Panc1 (cell line): Measurements from ENCODE around the gene GPR55. TPM values are rescaled to one million over a fixed set of nuclear protein-coding genes. Genes with fewer than 3 reads are reported as not detected.

Experiments used
- ATAC-seq: fragments of 200-7000 bp; cut with Tn5 transposase; 2 replicates; pipeline ENCODE4 v1.9.1; 2020; ENCODE audit warnings: mild to moderate bottlenecking, moderate library complexity
- BruUV-seq: library from RNA; stranded (reverse); fragments of 400-500 nt; replicated peaks from 2 replicates; lab custom pipeline; 2021; lab: Mats Ljungman, UMichigan
- CTCF ChIA-PET: fragments of 300-600 bp; sonication (Branson Sonifier 250); formaldehyde crosslinking; loops from one replicate; lab custom pipeline; 2022; ENCODE audit warnings: antibody characterized with exemption; lab: Charles Lee
- POLR2A ChIA-PET: fragments of 300-600 bp; sonication (Branson Sonifier 250); formaldehyde crosslinking; loops from one replicate; lab custom pipeline; 2022; ENCODE audit warnings: antibody characterized with exemption; lab: Charles Lee
- DNase-seq: peaks from one replicate; pipeline ENCODE4 v3.0.0-alpha.2; 2010; ENCODE audit warnings: low read depth, low spot score
- H3K27ac ChIP-seq: 2 replicates; pipeline ENCODE4 v1.5.1; 2011; ENCODE audit warnings: mild to moderate bottlenecking, low read length, inconsistent platforms
- H3K27me3 ChIP-seq: fragments of 200-500 bp; sonication (Bioruptor generic); 2 replicates; pipeline ENCODE4 v1.6.0; 2014; ENCODE audit warnings: low read length, inconsistent platforms; ENCODE audit not compliant: control insufficient read depth, insufficient read depth
- H3K36me3 ChIP-seq: fragments of 200-500 bp; sonication (Bioruptor generic); 2 replicates; pipeline ENCODE4 v1.5.1; 2014; ENCODE audit warnings: inconsistent platforms, mild to moderate bottlenecking, low read length, moderate library complexity; ENCODE audit not compliant: control insufficient read depth, insufficient read depth
- H3K4me1 ChIP-seq: 2 replicates; pipeline ENCODE4 v1.5.1; 2011; ENCODE audit warnings: inconsistent platforms, mild to moderate bottlenecking, low read length, moderate library complexity; ENCODE audit not compliant: control insufficient read depth, insufficient read depth
- H3K4me3 ChIP-seq, 2 experiments: 2 replicates each; pipeline ENCODE4 v1.5.1; 2011 to 2012; ENCODE audit warnings: low read depth in 2 of 2, low read length in 2 of 2, mild to moderate bottlenecking in 2 of 2, inconsistent platforms in 1 of 2, moderate library complexity in 1 of 2
- H3K9me3 ChIP-seq: fragments of 200-500 bp; sonication (Bioruptor generic); 2 replicates; pipeline ENCODE4 v1.5.1; 2014; ENCODE audit warnings: low read depth, mild to moderate bottlenecking, inconsistent platforms, low read length, moderate library complexity; ENCODE audit not compliant: control insufficient read depth, insufficient read depth
- POLR2AphosphoS5 ChIP-seq: IDR thresholded peaks from 2 replicates; pipeline ENCODE4 v1.6.1; 2012; ENCODE audit warnings: mild to moderate bottlenecking, low read depth, low read length, moderate library complexity
- SIN3A ChIP-seq: IDR thresholded peaks from 2 replicates; pipeline ENCODE4 v1.6.1; 2012; ENCODE audit warnings: low read depth, mild to moderate bottlenecking, low read length, moderate library complexity, borderline replicate concordance; ENCODE audit not compliant: insufficient read depth
- TCF7L2 ChIP-seq: IDR thresholded peaks from 2 replicates; pipeline ENCODE4 v1.6.1; 2011; ENCODE audit warnings: mild to moderate bottlenecking, low read depth, low read length, inconsistent platforms
- in situ Hi-C: cut with HindIII; loops from 2 replicates; pipeline ENCODE4 v1.10.0; 2016; ENCODE audit warnings: low sequenced_read_pairs, low pct_unique_long_range_greater_than_20kb
- intact Hi-C: fragments of 100-400 bp; cut with micrococcal nuclease; formaldehyde crosslinking; loops from one replicate; pipeline ENCODE4 v1.10.0; 2022; ENCODE audit not compliant: unreplicated experiment
- total RNA-seq: library from RNA; stranded (reverse); gene quantifications from one replicate; pipeline ENCODE4 v1.2.1, GENCODE V29; 2021; ENCODE audit not compliant: unreplicated experiment
- TF ChIP-seq, protein P1 (sequence below): fragments of 450-650 bp; IDR thresholded peaks from 2 replicates; pipeline ENCODE4 v1.5.1; 2017; ENCODE audit warnings: mild to moderate bottlenecking
- TF ChIP-seq, protein P2 (sequence below), 2 experiments: IDR thresholded peaks; 2 replicates each; pipeline ENCODE4 v1.6.1; 2011 to 2012; ENCODE audit warnings: low read depth in 2 of 2, control low read depth in 1 of 2, low read length in 1 of 2, mild to moderate bottlenecking in 1 of 2, moderate library complexity in 1 of 2; ENCODE audit not compliant: insufficient read depth in 1 of 2

GPR55 gene
- total RNA-seq, 1 experiment from 2014 or later: 0.08 TPM

DNA sequence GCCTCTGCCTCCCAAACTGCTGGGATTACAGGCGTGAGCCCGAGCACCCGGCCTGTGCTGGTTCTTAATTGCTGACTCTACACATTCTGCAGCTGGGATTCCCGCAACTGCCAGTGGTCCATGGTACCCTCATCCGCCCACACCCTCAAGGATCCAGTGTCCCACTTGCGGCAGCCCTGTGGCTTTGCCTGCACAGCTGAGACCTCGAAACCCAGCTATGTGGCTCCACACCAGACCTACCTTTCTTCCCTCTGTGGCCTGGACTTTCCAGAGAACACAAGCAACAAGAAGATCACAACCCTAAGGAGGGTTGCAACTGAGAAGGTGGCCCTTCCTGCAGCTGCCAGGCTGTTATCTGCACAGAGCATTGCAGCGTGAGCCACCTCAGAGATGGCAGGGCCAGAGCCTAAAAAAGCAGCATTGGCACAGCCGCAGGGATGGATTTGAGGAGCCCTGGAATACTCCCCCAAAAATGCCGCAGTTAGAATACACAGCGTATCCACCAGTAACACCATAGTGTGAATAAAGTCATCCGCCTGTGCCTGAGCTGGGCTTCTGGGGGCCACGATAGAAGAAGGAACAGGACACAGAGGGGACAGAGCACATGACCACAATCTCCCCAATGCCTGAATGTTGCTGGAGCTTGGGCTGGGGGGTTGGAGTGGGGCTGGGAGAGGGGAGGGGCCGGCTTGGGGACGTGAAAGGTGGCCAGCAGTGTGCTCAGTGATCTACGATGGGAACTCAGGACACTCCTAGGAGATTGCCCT, 1.9 kb downstream of the GPR55 start:
- in situ Hi-C loops: no loop called here
- DNase-seq (no peak), ATAC-seq (no peak)
- no TSS peak for BruUV-seq
- ChIA-PET CTCF (no interaction called here), POLR2A (no interaction called here)
- TF ChIP-seq, protein P1, sequence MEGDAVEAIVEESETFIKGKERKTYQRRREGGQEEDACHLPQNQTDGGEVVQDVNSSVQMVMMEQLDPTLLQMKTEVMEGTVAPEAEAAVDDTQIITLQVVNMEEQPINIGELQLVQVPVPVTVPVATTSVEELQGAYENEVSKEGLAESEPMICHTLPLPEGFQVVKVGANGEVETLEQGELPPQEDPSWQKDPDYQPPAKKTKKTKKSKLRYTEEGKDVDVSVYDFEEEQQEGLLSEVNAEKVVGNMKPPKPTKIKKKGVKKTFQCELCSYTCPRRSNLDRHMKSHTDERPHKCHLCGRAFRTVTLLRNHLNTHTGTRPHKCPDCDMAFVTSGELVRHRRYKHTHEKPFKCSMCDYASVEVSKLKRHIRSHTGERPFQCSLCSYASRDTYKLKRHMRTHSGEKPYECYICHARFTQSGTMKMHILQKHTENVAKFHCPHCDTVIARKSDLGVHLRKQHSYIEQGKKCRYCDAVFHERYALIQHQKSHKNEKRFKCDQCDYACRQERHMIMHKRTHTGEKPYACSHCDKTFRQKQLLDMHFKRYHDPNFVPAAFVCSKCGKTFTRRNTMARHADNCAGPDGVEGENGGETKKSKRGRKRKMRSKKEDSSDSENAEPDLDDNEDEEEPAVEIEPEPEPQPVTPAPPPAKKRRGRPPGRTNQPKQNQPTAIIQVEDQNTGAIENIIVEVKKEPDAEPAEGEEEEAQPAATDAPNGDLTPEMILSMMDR: no peak
- TF ChIP-seq POLR2AphosphoS5: no peak
- TF ChIP-seq, protein P2, sequence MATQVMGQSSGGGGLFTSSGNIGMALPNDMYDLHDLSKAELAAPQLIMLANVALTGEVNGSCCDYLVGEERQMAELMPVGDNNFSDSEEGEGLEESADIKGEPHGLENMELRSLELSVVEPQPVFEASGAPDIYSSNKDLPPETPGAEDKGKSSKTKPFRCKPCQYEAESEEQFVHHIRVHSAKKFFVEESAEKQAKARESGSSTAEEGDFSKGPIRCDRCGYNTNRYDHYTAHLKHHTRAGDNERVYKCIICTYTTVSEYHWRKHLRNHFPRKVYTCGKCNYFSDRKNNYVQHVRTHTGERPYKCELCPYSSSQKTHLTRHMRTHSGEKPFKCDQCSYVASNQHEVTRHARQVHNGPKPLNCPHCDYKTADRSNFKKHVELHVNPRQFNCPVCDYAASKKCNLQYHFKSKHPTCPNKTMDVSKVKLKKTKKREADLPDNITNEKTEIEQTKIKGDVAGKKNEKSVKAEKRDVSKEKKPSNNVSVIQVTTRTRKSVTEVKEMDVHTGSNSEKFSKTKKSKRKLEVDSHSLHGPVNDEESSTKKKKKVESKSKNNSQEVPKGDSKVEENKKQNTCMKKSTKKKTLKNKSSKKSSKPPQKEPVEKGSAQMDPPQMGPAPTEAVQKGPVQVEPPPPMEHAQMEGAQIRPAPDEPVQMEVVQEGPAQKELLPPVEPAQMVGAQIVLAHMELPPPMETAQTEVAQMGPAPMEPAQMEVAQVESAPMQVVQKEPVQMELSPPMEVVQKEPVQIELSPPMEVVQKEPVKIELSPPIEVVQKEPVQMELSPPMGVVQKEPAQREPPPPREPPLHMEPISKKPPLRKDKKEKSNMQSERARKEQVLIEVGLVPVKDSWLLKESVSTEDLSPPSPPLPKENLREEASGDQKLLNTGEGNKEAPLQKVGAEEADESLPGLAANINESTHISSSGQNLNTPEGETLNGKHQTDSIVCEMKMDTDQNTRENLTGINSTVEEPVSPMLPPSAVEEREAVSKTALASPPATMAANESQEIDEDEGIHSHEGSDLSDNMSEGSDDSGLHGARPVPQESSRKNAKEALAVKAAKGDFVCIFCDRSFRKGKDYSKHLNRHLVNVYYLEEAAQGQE (IDR thresholded peaks at IDR 0.05; ENCODE audit: insufficient read depth in 1 of 2, low read depth in 2 of 2, low read length in 1 of 2): no peak
- TF ChIP-seq SIN3A: no peak
- no peak for TF ChIP-seq TCF7L2
- H3K27me3 ChIP-seq: peaks cover 10% of the 10 kb centered on the region
- H3K36me3 ChIP-seq: no peaks in the 10 kb centered on the region
- intact Hi-C loops: no loop called here
- H3K4me3 ChIP-seq: no peak overlapping the region
- H3K4me1 ChIP-seq: no peaks in the 10 kb centered on the region
- H3K27ac ChIP-seq: no peak overlapping the region
- no peaks in the 10 kb centered on the region for H3K9me3 ChIP-seq

DNA sequence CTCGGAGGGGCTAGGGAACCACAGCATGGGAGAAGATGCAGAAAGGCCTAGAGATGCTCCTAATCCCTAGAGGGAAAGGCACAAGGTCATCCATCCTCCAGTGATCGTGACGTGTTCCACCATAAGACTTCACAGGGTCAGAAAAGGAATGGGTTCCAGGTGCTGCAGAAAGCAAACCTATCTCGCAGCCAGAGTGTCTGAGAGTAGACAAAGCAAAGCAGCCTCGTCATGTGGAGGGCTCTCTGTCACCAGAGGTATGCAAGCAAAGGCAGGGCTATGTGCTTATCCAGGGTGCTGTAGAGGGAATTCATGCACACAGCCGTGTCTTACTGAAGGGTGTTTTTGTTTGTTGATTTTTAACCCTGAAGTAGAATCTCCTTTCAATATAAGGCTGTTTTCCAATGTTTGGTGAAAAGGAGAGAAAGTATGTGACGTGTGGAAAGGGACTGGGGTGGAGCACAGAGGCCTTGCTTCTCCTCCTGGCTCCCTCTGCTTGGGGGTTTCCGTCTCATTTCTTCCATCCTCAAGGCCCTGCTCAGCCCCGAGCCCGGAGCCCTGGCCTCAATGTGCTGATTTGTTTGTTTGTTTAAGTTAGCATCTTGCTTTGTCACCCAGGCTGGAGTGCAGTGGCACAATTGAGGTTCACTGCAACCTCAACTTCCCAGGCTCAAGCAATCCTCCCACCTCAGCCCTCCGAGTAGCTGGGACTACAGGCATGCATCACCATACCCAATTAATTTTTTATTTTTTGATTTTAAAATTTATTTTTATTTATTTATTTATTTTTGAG, 3.0 kb downstream of the GPR55 start:
- BruUV-seq: no TSS peak

More for the DNA sequence above, 3.0 kb downstream of the GPR55 start:
- no peaks in the 10 kb centered on the region for H3K9me3 ChIP-seq
- H3K36me3 ChIP-seq: no peaks in the 10 kb centered on the region
- DNase-seq: no peak
- TF ChIP-seq SIN3A (no peak), TCF7L2 (no peak), POLR2AphosphoS5 (no peak)
- TF ChIP-seq, protein P1: no peak
- TF ChIP-seq, protein P2 (IDR thresholded peaks at IDR 0.05; ENCODE audit: insufficient read depth in 1 of 2, low read depth in 2 of 2, low read length in 1 of 2): no peak
- ChIA-PET CTCF (no interaction called here), POLR2A (no interaction called here)
- in situ Hi-C loops: no loop called here
- H3K4me1 ChIP-seq: no peaks in the 10 kb centered on the region
- intact Hi-C loops: no loop called here
- H3K27ac ChIP-seq: no peak overlapping the region
- H3K4me3 ChIP-seq: no peak overlapping the region
- no peak for ATAC-seq
- H3K27me3 ChIP-seq: peaks cover 12% of the 10 kb centered on the region
